GM12864 (cell line): Measurements from ENCODE around the gene DHCR7.

Experiments
- DNase-seq: peaks from one replicate; pipeline ENCODE4 v3.0.0-alpha.2; 2011; ENCODE audit warnings: low read depth
- H3K4me3 ChIP-seq: 2 replicates; pipeline ENCODE4 v1.5.1; 2011; ENCODE audit warnings: mild to moderate bottlenecking, low read depth, low read length, control low read depth
- TF ChIP-seq, protein P1 (sequence below): IDR thresholded peaks from 2 replicates; pipeline ENCODE4 v1.5.1; 2011; ENCODE audit warnings: low read depth, mild to moderate bottlenecking, moderate library complexity, low read length, control low read depth, inconsistent platforms; ENCODE audit errors: missing control alignments

The DHCR7 gene

DNA sequence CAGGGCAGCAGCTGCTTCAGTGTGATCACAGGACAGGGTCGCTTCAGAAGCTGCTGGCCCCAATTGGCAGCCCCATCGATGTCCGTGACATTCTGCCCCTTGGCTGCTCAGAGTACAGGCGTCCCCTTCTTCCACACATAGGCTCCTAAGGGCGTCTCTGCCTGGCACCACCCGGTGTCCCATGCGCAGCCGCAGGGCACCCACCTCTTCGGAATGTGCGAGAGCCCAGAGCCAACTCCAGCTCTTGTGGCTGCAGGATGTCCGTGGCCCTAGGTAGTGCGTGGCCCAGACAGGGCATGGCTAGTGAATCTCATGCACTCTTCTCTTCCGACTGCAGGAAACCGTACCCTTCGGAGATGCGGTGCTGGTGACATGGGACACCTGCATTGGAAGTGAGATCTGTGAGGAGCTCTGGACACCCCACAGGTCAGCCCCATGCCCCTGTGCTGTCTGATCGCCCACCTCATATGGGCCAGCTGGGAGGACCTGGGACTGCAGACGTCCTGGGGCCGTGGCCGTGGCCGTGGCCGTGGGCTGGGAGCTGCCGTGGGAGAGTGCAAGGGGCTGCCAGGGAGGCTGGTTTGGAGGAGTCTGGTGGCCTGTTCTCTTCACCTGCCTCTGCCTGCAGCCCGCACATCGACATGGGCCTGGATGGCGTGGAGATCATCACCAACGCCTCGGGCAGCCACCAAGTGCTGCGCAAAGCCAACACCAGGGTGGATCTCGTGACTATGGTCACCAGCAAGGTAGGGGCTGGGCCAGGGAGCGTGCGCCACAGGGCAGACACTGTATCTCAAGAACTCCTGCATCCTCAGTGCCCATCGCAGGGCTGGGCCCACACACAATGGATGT is 25.0 kb upstream of the DHCR7 start:
- no peak overlapping the region for H3K4me3 ChIP-seq
- DNase-seq: no peak
- TF ChIP-seq, protein P1, sequence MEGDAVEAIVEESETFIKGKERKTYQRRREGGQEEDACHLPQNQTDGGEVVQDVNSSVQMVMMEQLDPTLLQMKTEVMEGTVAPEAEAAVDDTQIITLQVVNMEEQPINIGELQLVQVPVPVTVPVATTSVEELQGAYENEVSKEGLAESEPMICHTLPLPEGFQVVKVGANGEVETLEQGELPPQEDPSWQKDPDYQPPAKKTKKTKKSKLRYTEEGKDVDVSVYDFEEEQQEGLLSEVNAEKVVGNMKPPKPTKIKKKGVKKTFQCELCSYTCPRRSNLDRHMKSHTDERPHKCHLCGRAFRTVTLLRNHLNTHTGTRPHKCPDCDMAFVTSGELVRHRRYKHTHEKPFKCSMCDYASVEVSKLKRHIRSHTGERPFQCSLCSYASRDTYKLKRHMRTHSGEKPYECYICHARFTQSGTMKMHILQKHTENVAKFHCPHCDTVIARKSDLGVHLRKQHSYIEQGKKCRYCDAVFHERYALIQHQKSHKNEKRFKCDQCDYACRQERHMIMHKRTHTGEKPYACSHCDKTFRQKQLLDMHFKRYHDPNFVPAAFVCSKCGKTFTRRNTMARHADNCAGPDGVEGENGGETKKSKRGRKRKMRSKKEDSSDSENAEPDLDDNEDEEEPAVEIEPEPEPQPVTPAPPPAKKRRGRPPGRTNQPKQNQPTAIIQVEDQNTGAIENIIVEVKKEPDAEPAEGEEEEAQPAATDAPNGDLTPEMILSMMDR: no peak

DNA sequence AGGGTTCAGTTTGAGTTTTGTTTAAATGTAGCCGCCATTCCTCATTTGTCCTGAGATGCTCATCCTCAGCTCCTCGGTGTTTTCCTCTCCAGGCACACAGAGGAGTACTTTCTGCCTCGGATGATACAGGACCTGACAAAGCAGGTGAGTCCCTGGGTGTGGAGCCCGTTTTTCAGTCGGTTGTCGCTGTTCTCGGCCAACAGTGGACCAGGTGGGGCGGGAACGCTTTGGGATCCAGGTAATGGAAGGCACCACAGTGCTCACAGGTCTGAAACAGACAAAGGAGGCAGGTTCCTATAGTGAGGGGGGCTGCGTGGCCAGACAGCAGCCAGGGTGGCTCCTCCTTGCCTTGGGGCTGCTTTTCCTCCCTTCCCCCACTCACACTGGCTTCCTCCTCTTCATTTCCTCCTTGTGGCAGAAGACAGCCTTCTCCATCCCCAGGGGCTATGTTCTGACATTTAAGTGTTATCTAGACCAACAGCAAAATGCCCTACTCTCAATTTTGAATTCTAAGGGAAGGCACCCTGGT is 24.2 kb upstream of the DHCR7 start:
- no peak overlapping the region for H3K4me3 ChIP-seq
- DNase-seq: no peak
- TF ChIP-seq, protein P1: no peak

DNA sequence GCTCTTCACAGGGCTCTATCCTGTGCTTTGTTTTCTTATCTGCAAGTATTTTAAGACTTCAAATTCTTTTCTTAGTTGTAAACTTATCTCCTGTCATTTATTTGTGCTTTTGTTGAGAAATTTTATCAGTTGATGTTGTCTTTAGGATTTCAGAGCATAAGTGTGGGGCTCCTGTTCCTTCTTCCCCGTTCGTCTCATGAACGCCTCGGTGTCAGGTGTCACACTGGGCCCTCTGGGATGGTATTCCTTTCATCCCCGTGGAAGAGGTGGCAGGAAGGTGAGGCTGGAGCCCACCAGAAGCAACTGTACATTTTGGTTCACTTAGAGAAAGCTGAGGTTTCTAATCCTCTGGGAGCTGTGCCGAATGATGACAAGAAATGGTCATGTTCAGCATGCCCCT is 22.8 kb upstream of the DHCR7 start:
- H3K4me3 ChIP-seq: no peak overlapping the region
- no peak for DNase-seq
- TF ChIP-seq, protein P1: no peak

DNA sequence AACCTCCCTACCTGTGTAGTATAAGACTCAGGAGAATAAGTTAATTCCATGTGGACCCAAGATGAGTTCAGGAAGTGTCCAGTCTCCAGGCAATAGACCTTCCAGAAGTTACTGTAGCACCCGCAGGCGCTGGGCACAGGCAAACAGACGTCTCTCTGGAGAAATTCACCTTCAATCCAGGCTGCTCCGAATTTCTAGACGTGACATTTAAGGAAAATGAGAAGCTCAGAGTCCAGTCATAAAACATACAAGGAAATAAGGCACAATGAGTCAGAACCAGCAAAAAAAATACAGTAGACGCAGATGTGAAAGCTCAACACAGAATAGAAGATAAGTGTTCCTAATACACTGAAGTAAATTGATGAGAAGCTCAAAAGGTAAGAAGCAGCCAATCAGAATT is 19.0 kb upstream of the DHCR7 start:
- TF ChIP-seq, protein P1: no peak
- H3K4me3 ChIP-seq: no peak overlapping the region
- no peak for DNase-seq

DNA sequence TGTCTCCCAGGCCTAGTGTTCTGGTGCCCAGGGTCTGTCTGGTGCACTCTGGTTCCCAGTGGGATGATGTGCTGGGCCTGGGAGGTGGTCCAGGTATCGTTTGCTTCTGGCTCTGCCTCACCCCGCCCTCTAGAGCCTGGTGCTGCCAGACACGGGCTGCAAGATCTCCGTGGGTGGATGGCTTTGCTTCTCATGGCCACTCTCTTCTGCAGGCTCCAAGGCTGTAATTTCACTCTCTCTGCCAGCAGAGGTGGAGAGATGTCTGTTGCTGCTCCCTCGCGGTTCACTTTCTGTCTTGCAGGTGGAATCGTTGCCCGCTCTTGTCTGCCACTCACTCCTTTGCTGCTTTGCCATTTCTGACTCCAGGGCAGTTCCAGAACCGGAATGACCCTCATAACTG is 18.2 kb upstream of the DHCR7 start:
- DNase-seq: no peak
- TF ChIP-seq, protein P1: no peak
- no peak overlapping the region for H3K4me3 ChIP-seq

DNA sequence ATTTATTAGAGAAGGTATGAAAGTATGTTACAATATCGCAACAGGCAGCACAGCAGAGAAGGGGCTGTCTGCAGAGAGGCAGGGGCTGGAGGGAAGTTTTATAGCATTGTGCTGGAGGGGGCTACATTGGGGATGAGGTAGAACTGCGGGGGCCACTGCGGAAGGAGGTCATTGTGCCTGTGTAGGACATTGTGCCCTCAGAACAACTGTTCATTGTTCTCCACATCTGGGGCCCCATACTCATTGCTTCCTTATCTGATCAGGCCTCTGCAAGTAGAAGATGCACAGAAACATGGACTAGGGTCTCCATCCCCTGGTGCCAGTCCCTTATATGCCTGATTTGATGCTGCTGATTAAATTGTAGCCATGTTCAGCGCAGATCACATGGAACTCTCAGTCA is 16.9 kb upstream of the DHCR7 start:
- TF ChIP-seq, protein P1: no peak
- DNase-seq: no peak

More for the DNA sequence above, 16.9 kb upstream of the DHCR7 start:
- no peak overlapping the region for H3K4me3 ChIP-seq
